Upper lobe of left lung (tissue), 6 donors: ENCODE data around the gene HYAL4. TPM values are rescaled to one million over a fixed set of nuclear protein-coding genes. Genes with fewer than 3 reads are reported as not detected.
"Not testable (repeated sequence)": the region's sequence is repeated elsewhere in the genome, so short reads cannot be mapped to it uniquely, and the experiment has no call there.

Experiments used
- ATAC-seq, 2 donors: fragments of 200-7000 bp; cut with Tn5 transposase; one replicate each; pipeline ENCODE4 v1.9.1; 2022; ENCODE audit warnings: mild to moderate bottlenecking in 2 of 2, moderate library complexity in 2 of 2; ENCODE audit not compliant: low FRiP score in 2 of 2
- DNase-seq, 2 donors: peaks; one replicate each; pipeline ENCODE4 v3.0.0-alpha.2; 2019 to 2020
- H3K27ac ChIP-seq, 4 donors: fragments of 200-600 bp; sonication (generic); one replicate each; pipeline ENCODE4 v1.5.1; 2016 to 2019
- H3K27me3 ChIP-seq, 4 donors: fragments of 200-600 bp; sonication (generic); one replicate each; pipeline ENCODE4 v1.5.1; 2017 to 2019
- H3K36me3 ChIP-seq, 4 donors: fragments of 200-600 bp; sonication (generic); one replicate each; pipeline ENCODE4 v1.5.1; 2016 to 2019
- H3K4me1 ChIP-seq, 4 donors: fragments of 200-600 bp; sonication (generic); one replicate each; pipeline ENCODE4 v1.5.1; 2018 to 2019
- H3K4me3 ChIP-seq, 4 donors: fragments of 200-600 bp; sonication (generic); one replicate each; pipeline ENCODE4 v1.5.1; 2017 to 2019; ENCODE audit warnings: mild to moderate bottlenecking in 2 of 4, moderate library complexity in 1 of 4
- H3K9me3 ChIP-seq, 4 donors: fragments of 200-600 bp; sonication (generic); one replicate each; pipeline ENCODE4 v1.5.1; 2018 to 2019
- CTCF ChIP-seq, 6 experiments: fragments of 450-650 bp in 4 of 6; fragments of 200-600 bp in 2 of 6; sonication (generic) in 2 of 6; IDR thresholded peaks; one replicate each; pipeline ENCODE4 v1.5.1; 2016 to 2019; ENCODE audit warnings: antibody characterized with exemption in 6 of 6
- EP300 ChIP-seq, 4 donors: sonication (generic); formaldehyde crosslinking; IDR thresholded peaks; one replicate each; pipeline ENCODE4 v1.5.1; 2017; ENCODE audit warnings: antibody characterized with exemption in 4 of 4, control low read depth in 2 of 4
- POLR2A ChIP-seq, 4 donors: fragments of 450-650 bp; IDR thresholded peaks; one replicate each; pipeline ENCODE4 v1.5.1; 2016 to 2017; ENCODE audit warnings: antibody characterized with exemption in 4 of 4, mild to moderate bottlenecking in 2 of 4
- POLR2AphosphoS5 ChIP-seq, 2 donors: sonication (generic); formaldehyde crosslinking; IDR thresholded peaks; one replicate each; pipeline ENCODE4 v1.5.1; 2017; ENCODE audit warnings: antibody characterized with exemption in 2 of 2
- WGBS, 2 donors: methylation state at CpG; one replicate each; pipeline ENCODE4 v1.1.5; 2017 to 2018; 5-methylcytosine and 5-hydroxymethylcytosine counted together
- total RNA-seq, 6 donors: library from RNA; depleted of rRNA in 4 of 6; stranded (reverse); fragments of >200 nt in 4 of 6; gene quantifications; one replicate each; pipeline versions ENCODE4 v1.1.0 to v1.2.1, GENCODE V29; 2016 to 2021
- donor health status: DM: no; HTN: no; CAD: no; lungs with moderate emphysema.
- donor health status: DM: no; HTN: yes; CAD: no; lungs with severe emphysema.

HYAL4 gene
- total RNA-seq, 6 donors from 2014 or later, result not detected

- no peaks in the 10 kb centered on the region for H3K36me3 ChIP-seq
- 28 to 50% methylated on average over 3 of the region's 3 CpGs for WGBS, 2 donors
- TF ChIP-seq EP300 (IDR thresholded peaks at IDR 0.05) (no peak), POLR2A (IDR thresholded peaks at IDR 0.05) (no peak), CTCF (IDR thresholded peaks at IDR 0.05) (no peak), POLR2AphosphoS5 (IDR thresholded peaks at IDR 0.05) (no peak)
- no peaks in the 10 kb centered on the region for H3K9me3 ChIP-seq
- no peak overlapping the region for H3K27ac ChIP-seq
- DNase-seq (no peak), ATAC-seq (no peak)
- H3K4me1 ChIP-seq, result no peaks in the 10 kb centered on the region
- no peak overlapping the region for H3K4me3 ChIP-seq
- H3K27me3 ChIP-seq, result no peaks in the 10 kb centered on the region
Measured at GRCh38 chr7:123846217-123846891, 1.4 kb downstream of the HYAL4 start.

- Histone ChIP-seq H3K27me3 (no peaks in the 10 kb centered on the region), H3K4me3 (no peak overlapping the region), H3K36me3 (no peaks in the 10 kb centered on the region), H3K27ac (no peak overlapping the region), H3K9me3 (no peaks in the 10 kb centered on the region), H3K4me1 (no peaks in the 10 kb centered on the region)
- TF ChIP-seq EP300 (IDR thresholded peaks at IDR 0.05) (no peak), POLR2A (IDR thresholded peaks at IDR 0.05) (no peak), CTCF (IDR thresholded peaks at IDR 0.05) (no peak), POLR2AphosphoS5 (IDR thresholded peaks at IDR 0.05) (no peak)
- ATAC-seq (no peak), DNase-seq (no peak)
- WGBS, 2 donors, result 90 to 91% methylated on average over 1 of the region's 1 CpG
Measured at GRCh38 chr7:123847868-123848267, 2.9 kb downstream of the HYAL4 start.

- no peak overlapping the region for H3K4me3 ChIP-seq
- no peaks in the 10 kb centered on the region for H3K27me3 ChIP-seq
- no peak for ATAC-seq
- WGBS, 2 donors, result 85 to 90% methylated on average over 1 of the region's 1 CpG
- no peaks in the 10 kb centered on the region for H3K36me3 ChIP-seq
- DNase-seq, result no peak
- TF ChIP-seq POLR2AphosphoS5 (IDR thresholded peaks at IDR 0.05), result no peak
- no peak overlapping the region for H3K27ac ChIP-seq
- no peaks in the 10 kb centered on the region for H3K9me3 ChIP-seq
- H3K4me1 ChIP-seq, result no peaks in the 10 kb centered on the region
Measured at GRCh38 chr7:123849855-123850254, 4.9 kb downstream of the HYAL4 start.

GRCh38 chr7:123851404-123851803, 6.4 kb downstream of the HYAL4 start:
- H3K36me3 ChIP-seq, H3K4me1 ChIP-seq, H3K27me3 ChIP-seq, H3K9me3 ChIP-seq, H3K4me3 ChIP-seq, ATAC-seq, H3K27ac ChIP-seq, DNase-seq: not testable (repeated sequence)
- WGBS, 2 donors, result 85 to 90% methylated on average over 5 of the region's 5 CpGs

GRCh38 chr7:123854291-123854690, 9.3 kb downstream of the HYAL4 start:
- H3K4me1 ChIP-seq, ATAC-seq, DNase-seq, H3K27me3 ChIP-seq, H3K27ac ChIP-seq, H3K9me3 ChIP-seq, H3K36me3 ChIP-seq, H3K4me3 ChIP-seq: not testable (repeated sequence)
- WGBS, 2 donors, result 82 to 85% methylated on average over 2 of the region's 2 CpGs

GRCh38 chr7:123856428-123856827, 11.5 kb downstream of the HYAL4 start:
- H3K4me1 ChIP-seq, DNase-seq, H3K4me3 ChIP-seq, H3K27me3 ChIP-seq, H3K27ac ChIP-seq, H3K9me3 ChIP-seq, H3K36me3 ChIP-seq, ATAC-seq: not testable (repeated sequence)
- 63% methylated on average over 1 of the region's 1 CpG; no CpG with 5 or more reads in 1 of the 2 donors for WGBS, 2 donors

- H3K27ac ChIP-seq, result no peak overlapping the region
- no peak for DNase-seq
- H3K9me3 ChIP-seq, result no peaks in the 10 kb centered on the region
- peaks cover 0 to 5% (median 1%) of the 10 kb centered on the region in 4 donors for H3K4me1 ChIP-seq
- no peak overlapping the region for H3K4me3 ChIP-seq
- H3K36me3 ChIP-seq, result no peaks in the 10 kb centered on the region
- H3K27me3 ChIP-seq, result no peaks in the 10 kb centered on the region
- TF ChIP-seq POLR2AphosphoS5 (IDR thresholded peaks at IDR 0.05) (no peak), POLR2A (IDR thresholded peaks at IDR 0.05) (no peak), CTCF (IDR thresholded peaks at IDR 0.05) (no peak), EP300 (IDR thresholded peaks at IDR 0.05) (no peak)
- ATAC-seq, result no peak
Measured at GRCh38 chr7:123860848-123861247, 15.9 kb downstream of the HYAL4 start.
